Mesothelial cell of epicardium (in vitro differentiated cells): ENCODE results near the gene PLCG1. TPM values are rescaled to one million over a fixed set of nuclear protein-coding genes. Genes with fewer than 3 reads are reported as not detected.

ENCODE experiments used
- DNase-seq, 2 experiments: peaks; one replicate each; pipeline ENCODE4 v3.0.0; 2021; ENCODE audit warnings: low spot score in 2 of 2; ENCODE audit not compliant: unreplicated experiment in 2 of 2
- H3K27ac Mint-ChIP-seq: 2 replicates; pipeline ENCODE4 v1.8.0; 2021; ENCODE audit warnings: mixed read lengths
- H3K27me3 Mint-ChIP-seq: 2 replicates; pipeline ENCODE4 v1.8.0; 2021; ENCODE audit warnings: low read depth, mixed read lengths
- H3K36me3 Mint-ChIP-seq: 2 replicates; pipeline ENCODE4 v1.8.0; 2021; ENCODE audit warnings: mixed read lengths
- H3K4me1 Mint-ChIP-seq: 2 replicates; pipeline ENCODE4 v1.8.0; 2021; ENCODE audit warnings: mixed read lengths
- H3K4me3 Mint-ChIP-seq: 2 replicates; pipeline ENCODE4 v1.8.0; 2021; ENCODE audit warnings: mild to moderate bottlenecking, moderate library complexity, mixed read lengths
- H3K9me3 Mint-ChIP-seq: 2 replicates; pipeline ENCODE4 v1.8.0; 2021; ENCODE audit warnings: mixed read lengths
- CTCF ChIP-seq: fragments of 200-600 bp; sonication (generic); IDR thresholded peaks from one replicate; pipeline ENCODE4 v1.5.0; 2021; ENCODE audit warnings: antibody characterized with exemption; ENCODE audit not compliant: unreplicated experiment
- total RNA-seq: library from RNA; stranded (reverse); gene quantifications from 3 replicates; pipeline ENCODE4 v1.2.1, GENCODE V29; 2021

PLCG1 gene
- total RNA-seq, 1 donor from 2014 or later: 301 TPM

- H3K4me1 Mint-ChIP-seq: peaks cover 9% of the 10 kb centered on the region
- no peaks in the 10 kb centered on the region for H3K36me3 Mint-ChIP-seq
- no peaks in the 10 kb centered on the region for H3K27me3 Mint-ChIP-seq
- no peak for TF ChIP-seq CTCF
- no peak overlapping the region for H3K27ac Mint-ChIP-seq
- no peaks in the 10 kb centered on the region for H3K9me3 Mint-ChIP-seq
- no peak overlapping the region for H3K4me3 Mint-ChIP-seq
- no peak for DNase-seq
Measured at GRCh38 chr20:41214666-41215065, 77.3 kb downstream of the PLCG1 start.

DNA sequence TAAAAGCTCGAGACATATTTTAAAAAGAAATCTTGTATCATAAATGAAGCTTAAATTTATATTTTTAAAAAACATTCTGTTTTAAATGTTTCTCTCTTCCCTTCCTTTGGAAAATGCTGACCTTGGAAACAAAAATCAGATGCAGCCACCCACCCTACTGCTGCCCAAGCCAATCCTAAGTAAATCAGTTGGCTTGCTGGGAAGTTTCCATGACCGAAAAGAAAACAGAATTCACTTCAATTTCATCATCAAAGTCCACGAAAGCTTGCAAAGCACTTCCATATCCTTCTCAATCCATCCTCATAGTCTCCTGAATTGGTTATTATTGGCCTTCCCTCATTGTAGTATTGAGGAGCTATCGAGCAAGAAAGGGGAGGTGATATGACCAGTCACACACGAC lies 80.1 kb downstream of the PLCG1 start:
- TF ChIP-seq CTCF: no peak
- DNase-seq: no peak
- Mint-ChIP-seq H3K4me1 (peaks cover 22% of the 10 kb centered on the region), H3K27me3 (no peaks in the 10 kb centered on the region), H3K4me3 (no peak overlapping the region), H3K9me3 (no peaks in the 10 kb centered on the region), H3K36me3 (no peaks in the 10 kb centered on the region), H3K27ac (no peak overlapping the region)

DNA sequence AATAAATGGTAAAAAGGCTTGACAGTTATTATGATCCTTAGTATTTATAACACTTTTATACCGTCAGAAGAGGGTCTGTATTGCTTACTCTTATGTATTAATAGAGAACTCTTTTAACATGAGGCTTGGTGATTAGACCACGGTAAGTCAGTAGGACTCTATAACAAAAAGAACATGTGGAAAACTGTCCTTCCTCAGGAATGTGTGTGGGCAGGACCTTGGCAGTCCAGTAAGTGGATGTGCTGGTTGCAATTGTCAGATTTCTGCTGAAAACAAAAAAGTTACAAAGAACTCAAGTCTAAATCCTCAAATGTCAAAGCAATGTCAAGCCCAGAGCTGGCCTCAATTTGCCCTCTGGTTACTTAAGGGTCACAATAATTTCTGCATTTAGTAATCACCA lies 81.1 kb downstream of the PLCG1 start:
- TF ChIP-seq CTCF: no peak
- DNase-seq: no peak
- H3K4me3 Mint-ChIP-seq: no peak overlapping the region
- H3K9me3 Mint-ChIP-seq: no peaks in the 10 kb centered on the region
- no peaks in the 10 kb centered on the region for H3K36me3 Mint-ChIP-seq
- H3K27ac Mint-ChIP-seq: no peak overlapping the region
- peaks cover 22% of the 10 kb centered on the region for H3K4me1 Mint-ChIP-seq
- no peaks in the 10 kb centered on the region for H3K27me3 Mint-ChIP-seq

GRCh38 chr20:41219824-41220223 lies 82.5 kb downstream of the PLCG1 start:
- H3K9me3 Mint-ChIP-seq: no peaks in the 10 kb centered on the region
- DNase-seq: no peak
- peaks cover 23% of the 10 kb centered on the region for H3K4me1 Mint-ChIP-seq
- H3K4me3 Mint-ChIP-seq: no peak overlapping the region
- H3K36me3 Mint-ChIP-seq: no peaks in the 10 kb centered on the region
- H3K27ac Mint-ChIP-seq: no peak overlapping the region
- no peak for TF ChIP-seq CTCF
- no peaks in the 10 kb centered on the region for H3K27me3 Mint-ChIP-seq

DNA sequence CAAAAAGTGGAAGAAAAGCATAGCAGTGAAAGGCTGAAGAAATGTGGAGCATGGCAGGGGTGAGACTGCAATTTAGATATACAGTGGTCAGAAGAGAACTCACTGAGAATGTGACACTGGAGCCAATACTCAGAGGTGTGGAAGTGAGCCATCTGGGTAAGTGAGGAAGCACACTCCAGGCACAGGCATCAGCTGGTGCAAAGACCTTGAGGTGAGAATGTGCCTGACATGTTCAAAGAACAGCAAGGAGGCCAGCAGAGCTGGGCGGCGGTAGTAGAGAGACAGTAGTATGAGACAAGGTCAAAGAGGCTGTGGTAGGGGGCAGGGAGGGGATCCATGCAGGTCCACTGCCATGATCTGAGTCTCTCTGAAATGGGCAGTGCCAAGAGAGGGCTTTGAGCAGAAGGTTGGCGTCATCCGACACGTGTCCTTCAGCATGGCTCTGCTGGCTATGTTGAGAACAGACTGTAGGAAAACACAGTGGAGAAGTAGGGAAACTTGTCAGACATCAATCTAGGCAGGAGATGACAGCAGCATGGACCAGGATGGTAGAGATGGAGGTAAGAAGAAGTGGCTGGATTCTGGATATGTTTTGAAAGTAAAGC lies 84.4 kb downstream of the PLCG1 start:
- no peaks in the 10 kb centered on the region for H3K27me3 Mint-ChIP-seq
- no peak overlapping the region for H3K4me3 Mint-ChIP-seq
- no peak overlapping the region for H3K27ac Mint-ChIP-seq
- TF ChIP-seq CTCF: no peak
- peaks cover 23% of the 10 kb centered on the region for H3K4me1 Mint-ChIP-seq
- no peaks in the 10 kb centered on the region for H3K36me3 Mint-ChIP-seq
- no peaks in the 10 kb centered on the region for H3K9me3 Mint-ChIP-seq
- no peak for DNase-seq

- Mint-ChIP-seq H3K4me3 (no peak overlapping the region), H3K27ac (no peak overlapping the region), H3K9me3 (no peaks in the 10 kb centered on the region), H3K27me3 (no peaks in the 10 kb centered on the region), H3K36me3 (no peaks in the 10 kb centered on the region), H3K4me1 (peaks cover 23% of the 10 kb centered on the region)
- no peak for TF ChIP-seq CTCF
- no peak for DNase-seq
Measured at GRCh38 chr20:41222296-41222695, 85.0 kb downstream of the PLCG1 start.
